DMS 273 (cell line): ENCODE measurements around the gene PPP6R3.
A peak's percentile ranks its signal among the peaks of the same experiment; 100 is the strongest.

Experiments
- DNase-seq: peaks from one replicate; lab custom pipeline; 2025; ENCODE audit not compliant: unreplicated experiment; lab: John Stamatoyannopoulos, UW

Gene PPP6R3

DNA sequence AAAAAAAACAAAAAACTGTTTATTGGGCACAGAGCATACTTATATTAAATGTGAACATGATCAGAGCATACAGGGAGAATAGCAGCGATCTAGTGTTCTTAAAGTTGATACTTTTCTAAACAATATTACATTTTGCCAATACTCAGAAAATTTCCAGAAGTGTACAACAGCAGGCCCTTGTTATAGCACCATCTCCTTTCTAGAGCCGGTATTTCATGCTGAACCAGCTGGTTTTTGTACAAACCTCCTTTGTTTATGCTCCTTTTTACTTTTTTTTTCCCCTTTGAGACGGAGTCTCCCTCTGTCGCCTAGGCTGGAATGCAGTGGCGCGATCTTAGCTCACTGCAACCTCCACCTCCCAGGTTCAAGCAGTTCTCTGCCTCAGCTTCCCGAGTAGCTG is 90.7 kb downstream of the PPP6R3 start:
- no peak for DNase-seq

- no peak for DNase-seq
These were observed 91.2 kb downstream of the PPP6R3 start for GRCh38 chr11:68551777-68552176.

- no peak for DNase-seq
These were observed 92.0 kb downstream of the PPP6R3 start for GRCh38 chr11:68552542-68552941.

DNA sequence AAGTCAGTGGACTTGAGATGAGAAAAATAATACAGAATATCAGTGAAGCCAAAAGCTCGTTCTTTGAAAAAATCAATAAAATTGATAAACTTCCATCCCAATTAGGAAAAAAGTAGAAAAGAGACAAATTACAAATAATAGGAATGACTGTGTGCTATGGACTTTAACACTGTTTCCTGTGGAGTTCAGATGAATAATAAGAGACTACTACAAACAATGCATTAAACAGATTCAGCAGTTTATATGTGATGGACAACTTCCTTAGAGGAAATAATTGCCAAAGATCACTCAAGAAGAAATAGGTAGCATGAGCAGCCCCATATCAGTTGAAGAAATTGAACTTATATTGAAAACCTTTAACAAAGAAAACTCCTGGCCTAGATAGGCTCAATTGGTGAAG is 99.7 kb downstream of the PPP6R3 start:
- DNase-seq: no peak

- DNase-seq: no peak
These were observed 102.9 kb downstream of the PPP6R3 start for GRCh38 chr11:68563454-68563853.

GRCh38 chr11:68564261-68564660 is 103.7 kb downstream of the PPP6R3 start:
- DNase-seq: no peak

DNA sequence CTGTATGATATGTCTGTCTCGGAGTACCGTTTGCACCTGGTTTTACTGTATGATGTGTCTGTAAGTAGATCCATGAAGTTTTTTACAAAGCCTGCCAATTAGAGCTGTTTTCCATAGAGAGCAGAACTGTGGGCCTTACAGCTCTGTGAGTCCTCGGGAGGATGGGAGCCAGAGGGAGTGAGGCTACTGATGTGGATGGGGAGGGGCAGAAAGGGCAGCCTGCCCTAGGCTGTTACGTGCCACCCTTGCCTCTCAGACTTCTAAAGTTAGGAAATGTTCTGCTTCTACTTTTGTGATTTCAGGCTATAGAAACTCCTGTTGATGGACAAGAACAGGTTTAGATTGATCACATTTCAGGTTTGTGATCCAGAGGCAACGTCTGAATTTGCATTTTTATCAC is 105.2 kb downstream of the PPP6R3 start:
- no peak for DNase-seq

DNA sequence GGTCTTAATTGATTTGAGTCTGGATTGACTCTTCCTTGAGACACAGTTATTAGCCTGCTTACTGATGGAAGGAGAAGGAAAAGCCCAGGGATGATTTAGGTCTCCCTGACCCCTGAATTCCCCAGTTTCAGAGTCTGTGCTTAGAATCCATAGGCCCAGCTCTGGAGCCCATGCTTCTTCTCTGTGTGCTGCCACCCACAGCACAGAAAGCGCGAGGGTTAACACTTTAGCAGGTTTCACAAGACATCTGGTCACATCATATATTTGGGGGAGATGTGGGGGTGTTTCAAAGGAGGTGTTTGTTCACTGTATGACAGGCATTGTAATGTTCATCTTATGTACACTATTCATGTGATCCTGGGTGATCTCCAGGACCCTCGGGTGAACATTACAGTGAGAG is 107.0 kb downstream of the PPP6R3 start:
- no peak for DNase-seq

DNA sequence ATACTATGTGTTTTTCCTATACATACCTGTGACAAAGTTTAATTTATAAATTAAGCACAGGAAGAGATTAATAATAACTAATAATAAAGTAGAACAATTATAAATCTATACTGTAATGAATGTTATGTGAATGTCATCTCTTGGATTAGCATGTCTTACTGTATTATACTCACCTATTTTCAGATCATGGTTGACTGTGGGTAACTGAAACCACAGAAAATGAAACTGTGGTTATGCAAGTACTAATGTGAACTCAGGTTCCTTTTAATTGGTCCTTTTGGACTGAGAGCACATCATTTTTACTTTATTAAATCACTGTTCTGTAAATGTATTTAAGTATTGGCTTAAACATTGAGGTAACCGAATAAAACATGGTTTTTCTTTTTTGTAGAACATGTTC is 108.8 kb downstream of the PPP6R3 start:
- no peak for DNase-seq

DNA sequence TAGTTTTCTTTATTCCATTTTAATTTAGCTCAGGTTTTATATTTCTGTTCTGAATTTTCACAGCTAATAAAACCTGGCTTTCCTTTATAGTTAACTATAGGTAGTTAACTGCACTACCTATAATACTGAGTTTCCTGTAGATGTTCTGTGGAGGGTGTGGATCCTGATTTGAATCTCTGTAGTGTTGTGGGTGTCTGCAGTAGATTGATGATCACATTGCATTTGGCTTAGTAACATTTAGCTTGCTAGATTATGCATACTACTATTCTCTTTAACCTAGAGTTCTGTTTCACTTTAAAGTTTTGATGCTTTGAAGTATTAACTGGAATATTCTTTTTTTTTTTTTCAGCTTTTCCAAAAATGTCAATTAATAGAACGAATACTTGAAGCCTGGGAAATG is 110.1 kb downstream of the PPP6R3 start:
- DNase-seq: no peak

GRCh38 chr11:68574308-68574707 is 113.8 kb downstream of the PPP6R3 start:
- no peak for DNase-seq

- no peak for DNase-seq
These were observed 114.6 kb downstream of the PPP6R3 start for GRCh38 chr11:68575025-68575665.

GRCh38 chr11:68579455-68579854 is 118.9 kb downstream of the PPP6R3 start:
- no peak for DNase-seq

DNA sequence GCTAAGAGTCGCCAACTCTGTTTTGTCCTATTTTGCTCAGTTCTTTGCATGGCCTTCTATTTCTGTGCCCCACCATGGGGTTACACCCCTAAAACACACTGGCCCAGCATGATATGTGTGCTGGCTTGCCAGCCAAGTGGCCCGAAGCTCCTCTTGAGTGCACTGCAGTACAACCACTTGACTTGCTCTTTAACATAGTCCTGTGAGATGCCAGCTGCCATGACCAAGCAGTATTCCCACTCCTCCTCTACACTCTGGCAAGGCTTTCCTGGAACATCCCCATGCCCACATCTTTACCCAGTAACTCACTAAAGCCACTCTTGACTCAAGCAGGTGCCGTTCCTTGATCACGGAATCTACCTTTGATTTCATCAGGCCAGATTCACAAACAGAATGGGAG is 120.9 kb downstream of the PPP6R3 start:
- peak; percentile 10 for DNase-seq

- no peak for DNase-seq
These were observed 121.3 kb downstream of the PPP6R3 start for GRCh38 chr11:68581901-68582300.

- DNase-seq: no peak
These were observed 122.0 kb downstream of the PPP6R3 start for GRCh38 chr11:68582416-68583040.

- no peak for DNase-seq
These were observed 122.5 kb downstream of the PPP6R3 start for GRCh38 chr11:68583041-68583446.

- peak; percentile 52 for DNase-seq
These were observed 123.5 kb downstream of the PPP6R3 start for GRCh38 chr11:68584097-68584496.

DNA sequence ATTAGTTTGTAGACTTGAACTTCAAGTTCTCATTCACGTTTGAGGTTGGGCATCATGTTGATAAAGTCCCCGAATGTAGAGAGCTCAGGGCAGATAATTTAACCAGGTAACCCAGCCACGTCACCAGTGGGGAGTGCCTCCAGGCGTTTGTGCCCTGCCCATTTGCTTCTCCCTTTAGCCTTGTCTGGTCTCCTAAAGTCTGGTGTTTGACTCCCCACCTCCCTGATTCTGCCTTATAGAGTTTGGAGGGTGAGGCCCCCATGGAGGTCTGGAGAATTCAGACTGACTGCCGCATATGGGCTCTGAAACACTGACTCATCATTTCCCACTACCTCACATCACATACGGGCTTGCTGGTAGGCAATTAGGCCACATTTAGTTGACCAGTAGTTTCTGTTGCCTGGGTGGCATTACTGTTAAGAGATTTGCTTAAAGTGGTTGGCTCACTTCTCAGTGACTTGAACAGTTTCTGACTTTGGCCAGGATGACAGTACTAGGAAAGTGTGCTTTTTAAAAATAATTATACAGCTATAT is 124.5 kb downstream of the PPP6R3 start:
- no peak for DNase-seq

GRCh38 chr11:68589547-68590216 is 129.1 kb downstream of the PPP6R3 start:
- no peak for DNase-seq

DNA sequence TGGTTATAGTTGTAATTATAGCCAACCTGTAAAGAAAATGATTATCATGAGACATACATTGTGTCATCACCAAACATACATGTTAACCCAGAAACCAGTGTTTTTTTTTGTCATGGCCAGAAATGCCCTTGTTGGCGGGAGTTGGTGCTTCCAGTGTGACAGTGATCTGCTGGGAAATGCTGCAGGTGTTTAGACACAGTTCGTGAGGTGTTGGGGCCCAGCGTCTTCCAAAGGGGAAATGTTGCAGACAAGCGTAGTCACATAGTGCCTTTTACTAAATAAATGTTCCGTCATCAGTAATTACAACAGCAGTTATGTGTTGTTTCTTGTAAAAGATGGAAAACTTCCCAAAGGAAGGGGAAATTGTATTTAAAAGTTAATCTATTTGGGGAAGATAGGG is 131.2 kb downstream of the PPP6R3 start:
- no peak for DNase-seq

DNA sequence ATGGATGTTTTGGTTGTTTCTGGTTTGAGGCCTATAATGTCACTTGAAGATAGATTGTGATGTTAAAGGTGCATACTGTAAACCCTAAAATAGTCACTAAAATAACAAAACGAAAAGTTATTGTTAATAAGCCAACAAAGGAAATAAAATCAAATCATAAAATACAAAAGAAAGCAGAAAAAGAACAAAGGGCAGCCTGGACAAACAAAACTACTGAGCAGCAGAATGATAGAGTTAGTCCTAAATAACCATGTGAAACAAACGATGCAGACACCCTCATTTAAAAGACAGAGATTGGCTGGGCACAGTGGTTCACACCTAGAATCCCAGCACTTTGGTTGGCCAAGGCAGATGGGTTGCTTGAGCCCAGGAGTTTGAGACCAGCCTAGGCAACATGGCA is 132.9 kb downstream of the PPP6R3 start:
- no peak for DNase-seq
